ENCODE data around the gene MBD3L3. TPM values are rescaled to one million over a fixed set of nuclear protein-coding genes. Genes with fewer than 3 reads are reported as not detected.

Gene MBD3L3
- polyA plus RNA-seq, 3 donors: not detected

DNA sequence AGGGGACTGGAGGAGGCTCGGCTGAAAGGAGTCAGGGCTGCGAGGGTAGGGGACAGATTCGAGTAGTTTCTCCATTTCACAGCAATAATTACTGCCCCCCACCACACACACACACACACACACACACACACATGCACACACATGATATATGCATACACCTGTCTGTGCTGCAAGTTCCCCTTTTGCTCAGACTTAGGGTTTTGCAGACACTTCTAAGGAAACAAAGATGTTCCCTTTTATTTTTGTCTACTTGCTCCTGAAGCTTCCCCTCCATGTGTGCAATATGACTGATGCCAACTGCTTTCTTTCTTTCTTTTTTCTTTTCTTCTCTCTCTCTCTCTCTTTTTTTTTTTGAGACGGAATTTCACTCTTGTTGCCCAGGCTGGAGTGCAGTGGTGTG lies 50.6 kb downstream of the MBD3L3 start:
- DNase-seq (ENCODE audit: extremely low read depth in 1 of 11, low read depth in 9 of 11, low spot score in 4 of 11): no peak

Other genes with a start within 250 kb of the MBD3L3 start
- under 1 TPM; 0.04 to 0.44 (median 0.06) TPM for gene ADGRE1, start 171.1 kb downstream of the MBD3L3 start, polyA plus RNA-seq (ENCODE audit: insufficient read length in 3 of 3)
- gene MBD3L2B, start 37.2 kb downstream of the MBD3L3 start, polyA plus RNA-seq (ENCODE audit: insufficient read length in 3 of 3): not detected
- not detected for gene MBD3L5, start 28.1 kb downstream of the MBD3L3 start, polyA plus RNA-seq (ENCODE audit: insufficient read length in 3 of 3)
- not detected for gene MBD3L4, start 18.5 kb downstream of the MBD3L3 start, polyA plus RNA-seq (ENCODE audit: insufficient read length in 3 of 3)
- not detected for gene MBD3L2, start 9.4 kb downstream of the MBD3L3 start, polyA plus RNA-seq (ENCODE audit: insufficient read length in 3 of 3)
- 1 to 10 TPM; 7.7 to 8.6 (median 8.6) TPM for gene ZNF557, start 11.0 kb upstream of the MBD3L3 start, polyA plus RNA-seq (ENCODE audit: insufficient read length in 3 of 3)
- gene INSR, start 235.7 kb upstream of the MBD3L3 start, polyA plus RNA-seq (ENCODE audit: insufficient read length in 3 of 3): 10 to 100 TPM; 26.6 to 37.0 (median 31.9) TPM